CD4-positive, alpha-beta T cell treated with Interleukin-15 for 1 hour (primary cell): ENCODE results near the gene KIAA1191.
"Not testable (repeated sequence)": the region's sequence is repeated elsewhere in the genome, so short reads cannot be mapped to it uniquely, and the experiment has no call there.

Experiments
- DNase-seq: peaks from one replicate; pipeline ENCODE4 v3.0.0-alpha.2; 2020

KIAA1191 gene, protein sequence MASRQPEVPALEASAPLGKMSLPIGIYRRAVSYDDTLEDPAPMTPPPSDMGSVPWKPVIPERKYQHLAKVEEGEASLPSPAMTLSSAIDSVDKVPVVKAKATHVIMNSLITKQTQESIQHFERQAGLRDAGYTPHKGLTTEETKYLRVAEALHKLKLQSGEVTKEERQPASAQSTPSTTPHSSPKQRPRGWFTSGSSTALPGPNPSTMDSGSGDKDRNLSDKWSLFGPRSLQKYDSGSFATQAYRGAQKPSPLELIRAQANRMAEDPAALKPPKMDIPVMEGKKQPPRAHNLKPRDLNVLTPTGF

DNA sequence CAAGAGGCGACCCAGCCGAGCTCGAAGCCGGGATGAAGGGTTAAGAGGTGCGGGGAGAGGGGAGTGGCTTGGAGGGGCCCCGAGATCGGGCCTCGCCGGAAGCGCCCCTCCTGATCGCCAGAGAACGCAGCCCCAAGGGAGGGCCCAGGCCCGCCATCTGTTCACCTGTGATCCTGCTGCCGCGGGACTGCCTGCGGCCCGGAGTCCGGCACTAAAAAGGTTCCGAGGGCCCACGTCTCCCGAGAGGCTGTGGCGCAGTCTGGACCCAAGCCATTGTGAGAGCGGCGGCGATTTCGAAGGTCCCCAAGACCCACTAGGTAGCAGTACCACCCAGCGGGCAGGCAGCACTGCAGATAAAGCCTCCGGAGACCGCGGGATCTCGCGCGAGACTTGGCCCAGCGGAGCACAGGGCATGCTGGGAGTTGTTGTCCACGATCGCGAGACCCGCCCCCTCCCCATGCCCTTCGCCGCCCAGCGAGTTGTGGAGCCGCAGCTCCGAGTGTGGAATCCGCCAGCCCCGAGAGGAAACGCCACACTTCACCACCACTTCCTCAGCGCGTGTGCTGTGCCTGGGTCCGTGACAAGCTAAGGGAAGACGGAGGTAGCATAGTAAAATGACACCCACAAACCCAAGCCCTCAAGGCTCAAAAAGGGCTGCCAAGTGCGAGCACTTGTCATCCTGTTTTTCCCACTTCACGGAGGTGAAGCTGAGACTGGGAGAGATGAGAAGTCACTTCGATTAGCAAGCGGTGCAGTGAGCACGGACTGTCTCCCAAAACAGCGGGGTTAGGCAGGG, at the start of gene KIAA1191:
Gene KIAA1191, minus strand, starts transcription at position 328 of the 796 bp plus-strand sequence. CDS start 2,256 bp downstream, outside the sequence.
- DNase-seq: peak; percentile 95

DNA sequence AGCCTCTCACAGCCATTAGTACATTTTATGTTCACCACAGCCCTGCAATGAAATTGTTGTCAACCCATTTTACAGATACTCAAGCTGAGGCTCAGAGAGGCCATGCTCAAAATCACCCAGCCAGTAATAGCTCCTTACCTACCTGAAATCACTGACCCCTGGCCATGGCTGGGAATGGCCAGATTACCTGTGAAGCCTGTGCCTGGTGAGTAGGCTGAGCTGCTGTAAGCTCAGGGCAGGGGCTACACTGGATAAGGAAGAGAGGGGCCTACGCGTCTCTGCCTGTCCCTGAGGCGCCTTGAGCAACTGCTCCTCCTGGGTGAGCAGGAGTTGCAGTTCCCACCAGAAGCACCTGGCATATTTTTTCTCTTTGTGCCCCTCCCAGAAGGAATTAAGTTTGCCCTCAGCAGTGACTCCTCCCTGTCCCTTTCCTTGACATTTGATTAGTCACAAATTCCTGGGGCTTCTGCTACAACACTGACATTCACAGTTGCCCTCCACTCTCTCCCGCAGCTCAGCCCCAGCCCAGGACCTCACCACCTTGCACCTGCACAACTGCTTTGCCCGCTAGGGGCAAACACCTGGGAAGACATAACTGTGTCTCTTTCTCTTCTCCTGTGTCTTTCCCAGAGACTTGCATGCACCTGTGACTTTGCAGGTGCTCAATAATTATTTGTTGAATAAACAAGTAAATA, 49.1 kb upstream of the KIAA1191 start:
- DNase-seq: no peak

DNA sequence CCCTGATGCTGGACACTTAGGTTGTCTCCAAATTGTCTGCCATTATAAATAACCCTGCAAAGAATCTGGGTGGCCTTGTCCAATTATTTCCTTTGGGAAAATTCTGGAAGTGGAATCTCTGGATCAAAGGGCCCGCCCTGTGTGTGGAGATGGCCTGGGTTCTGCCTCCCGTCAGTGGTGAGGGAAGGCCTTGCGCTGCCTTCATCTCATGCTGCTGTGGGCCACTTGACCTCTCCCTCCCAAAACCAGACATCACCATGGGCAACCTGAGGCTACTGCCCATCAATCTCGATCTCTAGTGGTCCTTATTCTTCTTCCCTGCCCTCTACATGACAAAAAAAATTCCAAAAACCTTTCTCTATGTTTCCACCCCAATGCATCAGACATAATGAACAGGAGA, 48.2 kb upstream of the KIAA1191 start:
- DNase-seq: no peak

DNA sequence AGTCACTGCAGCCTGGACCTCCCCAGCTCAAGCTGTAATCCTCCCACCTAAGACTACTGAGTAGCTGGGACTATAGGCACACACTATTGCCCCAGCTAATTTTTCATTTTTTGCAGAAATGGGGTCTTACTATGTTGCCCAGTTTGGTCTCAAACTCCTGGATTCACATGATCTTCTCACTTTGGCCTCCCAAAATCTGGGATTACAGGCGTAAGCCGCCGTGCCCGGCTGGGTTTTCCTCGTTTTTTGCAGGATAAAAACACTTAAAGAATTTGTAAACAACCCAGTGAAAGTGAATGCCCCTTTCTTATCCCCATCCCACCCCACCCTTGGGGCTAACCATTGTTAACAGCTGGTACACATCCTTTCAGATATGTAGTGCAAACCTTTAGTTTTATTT, 47.0 kb upstream of the KIAA1191 start:
- DNase-seq: no peak

DNA sequence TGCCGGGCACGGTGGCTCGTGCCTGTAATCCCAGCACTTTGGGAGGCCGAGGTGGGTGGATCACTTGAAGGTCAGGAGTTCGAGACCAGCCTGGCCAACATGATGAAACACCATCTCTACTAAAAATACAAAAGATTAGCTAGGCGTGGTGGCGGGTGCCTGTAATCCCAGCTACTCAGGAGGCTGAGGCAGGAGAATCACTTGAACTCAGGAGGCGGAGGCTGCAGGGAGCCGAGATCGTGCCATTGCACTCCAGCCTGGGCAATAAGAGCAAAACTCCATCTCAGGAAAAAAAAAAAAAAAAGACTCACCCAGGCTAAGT, 46.6 kb upstream of the KIAA1191 start:
- not testable (repeated sequence) for DNase-seq

DNA sequence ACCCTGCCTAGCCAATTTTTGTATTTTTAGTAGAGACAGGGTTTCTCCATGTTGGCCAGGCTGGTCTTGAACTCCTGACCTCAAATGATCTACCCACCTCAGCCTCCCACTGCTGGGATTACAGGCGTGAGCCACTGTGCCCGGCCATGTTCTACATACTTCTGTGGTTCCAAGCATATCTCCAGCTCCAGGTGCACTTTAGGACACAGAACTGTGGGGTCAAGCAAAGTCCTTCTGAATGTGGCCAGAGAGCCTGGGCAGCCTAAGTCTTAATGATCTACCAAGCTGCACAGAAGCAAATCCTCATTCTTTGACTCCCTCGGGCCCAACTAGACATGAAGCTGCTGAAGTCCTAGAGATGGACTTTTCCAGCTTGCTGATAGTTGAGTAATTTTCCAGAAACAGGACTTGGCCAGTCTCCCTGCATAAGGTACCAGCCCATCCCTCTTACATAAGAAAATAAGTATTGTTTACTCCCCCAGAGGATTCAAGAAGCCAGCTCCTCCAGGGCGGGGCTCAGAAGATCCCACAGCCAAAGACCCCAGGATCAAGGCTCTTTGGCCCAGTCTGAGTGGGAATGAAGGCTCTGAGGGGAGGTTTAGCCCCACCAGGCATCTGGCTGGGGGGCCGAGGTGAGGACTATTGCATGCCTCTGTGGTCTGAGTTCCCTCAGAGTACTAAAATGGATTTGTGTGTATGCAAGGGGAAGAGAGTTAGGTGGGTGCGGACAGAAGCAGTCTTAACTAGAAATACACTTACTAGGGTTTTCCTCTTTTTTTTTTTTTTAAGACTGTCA, 46.1 kb upstream of the KIAA1191 start:
- no peak for DNase-seq

DNA sequence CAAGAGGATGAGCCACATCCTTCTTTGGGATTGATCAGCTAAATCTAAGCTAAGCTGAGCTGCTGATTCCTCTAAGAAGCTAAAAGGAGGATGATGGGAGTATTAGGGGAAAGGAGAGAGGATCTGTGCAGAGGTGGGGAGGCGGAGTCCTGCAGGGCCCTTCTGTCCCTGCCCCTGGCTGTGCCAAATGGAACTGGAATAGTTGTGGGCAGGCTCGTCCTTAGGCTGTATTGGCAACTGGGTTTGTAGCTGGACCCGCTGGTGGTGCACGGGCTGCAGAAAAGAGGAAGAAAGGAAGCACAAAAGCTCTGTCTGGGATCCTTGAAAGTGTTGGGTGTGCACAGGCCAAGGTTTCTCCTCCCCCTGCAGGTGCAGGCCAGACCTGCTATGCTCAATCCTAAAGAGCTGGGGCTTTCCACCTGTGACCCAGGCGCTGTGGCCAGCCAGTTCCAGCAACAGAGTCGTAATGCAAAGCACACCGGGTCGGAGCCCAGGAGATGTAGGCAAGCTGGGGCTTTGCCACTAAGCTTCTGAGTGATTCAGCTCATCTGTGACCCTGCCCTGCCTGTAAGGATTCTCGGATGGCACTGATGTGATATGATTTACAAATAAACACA, 45.0 kb upstream of the KIAA1191 start:
- DNase-seq: no peak

DNA sequence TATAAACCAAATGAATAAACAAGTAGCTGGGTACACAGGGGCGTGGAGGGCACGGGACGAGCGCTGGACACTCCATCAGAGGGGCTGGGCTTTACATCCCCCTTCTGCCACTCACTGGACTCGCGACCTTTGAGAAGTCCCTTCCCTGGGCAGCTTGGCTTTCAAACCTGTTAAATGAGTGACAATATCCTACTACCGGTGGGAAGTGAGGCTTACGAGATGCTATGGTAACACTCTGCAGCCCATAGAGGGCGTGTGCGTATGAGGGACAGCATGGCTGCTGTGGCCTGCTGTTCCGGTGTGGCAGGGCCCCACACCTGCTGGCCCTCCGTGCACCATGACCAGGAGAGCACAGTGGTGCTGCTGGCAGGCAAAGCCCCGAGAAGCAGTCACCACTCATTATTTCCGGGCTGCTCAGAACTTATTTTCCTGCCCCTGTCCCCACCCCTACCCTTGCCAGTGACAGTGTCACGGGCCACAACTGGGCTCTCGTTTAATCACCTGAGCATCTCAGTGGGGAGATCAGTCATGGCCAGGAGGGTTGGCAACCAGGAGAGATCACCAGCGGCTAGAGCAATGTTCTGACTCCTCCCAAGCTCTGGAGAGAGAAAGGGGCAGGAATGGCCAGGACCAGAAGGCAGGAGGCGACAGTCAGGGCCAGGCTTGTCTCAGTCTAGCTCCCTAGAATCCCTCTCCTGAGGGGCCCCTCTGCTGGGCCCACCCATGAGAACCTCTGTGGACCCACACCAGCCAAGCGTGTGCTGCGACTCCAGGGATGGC, 44.3 kb upstream of the KIAA1191 start:
- DNase-seq: no peak

DNA sequence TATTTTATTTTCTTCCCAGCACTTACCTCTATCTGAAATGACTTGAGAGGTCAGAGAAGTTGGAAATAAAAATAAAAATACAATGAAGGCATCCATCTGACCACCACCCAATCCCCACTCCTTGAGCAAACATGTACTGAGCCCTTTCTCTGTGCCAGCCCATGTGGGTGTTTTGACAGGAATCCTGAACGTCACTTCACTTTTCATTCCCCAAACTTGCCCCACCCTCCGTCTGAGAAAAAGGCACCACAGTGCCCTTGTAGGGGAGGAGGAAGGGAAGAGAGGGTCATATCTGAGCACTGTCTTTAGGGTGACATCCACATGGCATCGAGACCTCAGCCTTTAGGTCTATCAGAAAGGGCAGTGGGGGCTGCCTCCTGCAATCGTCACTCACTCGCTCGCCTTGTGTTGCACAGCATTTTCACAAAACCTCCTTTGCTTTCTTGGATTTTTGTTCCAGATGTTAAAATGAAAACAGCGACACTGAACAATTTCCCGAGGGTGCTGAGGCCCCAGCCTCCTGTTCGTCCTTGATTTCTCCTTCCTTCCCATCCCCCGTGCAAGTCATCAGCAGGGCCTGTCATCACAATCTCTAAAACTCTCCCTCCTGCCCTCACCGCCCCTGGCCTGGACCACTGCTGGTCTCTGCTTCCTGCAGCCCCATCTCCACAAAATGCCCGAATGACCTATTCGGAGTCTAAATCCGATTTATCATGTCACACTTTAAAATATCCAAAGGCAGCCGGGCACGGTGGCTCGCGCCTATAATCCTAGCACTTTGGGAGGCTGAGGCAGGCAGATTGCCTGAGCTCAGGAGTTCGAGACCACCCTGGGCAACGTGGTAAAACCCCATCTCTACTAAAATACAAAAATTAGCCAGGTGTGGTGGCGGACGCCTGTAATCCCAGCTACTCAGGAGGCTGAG, 40.0 kb upstream of the KIAA1191 start:
- no peak for DNase-seq

DNA sequence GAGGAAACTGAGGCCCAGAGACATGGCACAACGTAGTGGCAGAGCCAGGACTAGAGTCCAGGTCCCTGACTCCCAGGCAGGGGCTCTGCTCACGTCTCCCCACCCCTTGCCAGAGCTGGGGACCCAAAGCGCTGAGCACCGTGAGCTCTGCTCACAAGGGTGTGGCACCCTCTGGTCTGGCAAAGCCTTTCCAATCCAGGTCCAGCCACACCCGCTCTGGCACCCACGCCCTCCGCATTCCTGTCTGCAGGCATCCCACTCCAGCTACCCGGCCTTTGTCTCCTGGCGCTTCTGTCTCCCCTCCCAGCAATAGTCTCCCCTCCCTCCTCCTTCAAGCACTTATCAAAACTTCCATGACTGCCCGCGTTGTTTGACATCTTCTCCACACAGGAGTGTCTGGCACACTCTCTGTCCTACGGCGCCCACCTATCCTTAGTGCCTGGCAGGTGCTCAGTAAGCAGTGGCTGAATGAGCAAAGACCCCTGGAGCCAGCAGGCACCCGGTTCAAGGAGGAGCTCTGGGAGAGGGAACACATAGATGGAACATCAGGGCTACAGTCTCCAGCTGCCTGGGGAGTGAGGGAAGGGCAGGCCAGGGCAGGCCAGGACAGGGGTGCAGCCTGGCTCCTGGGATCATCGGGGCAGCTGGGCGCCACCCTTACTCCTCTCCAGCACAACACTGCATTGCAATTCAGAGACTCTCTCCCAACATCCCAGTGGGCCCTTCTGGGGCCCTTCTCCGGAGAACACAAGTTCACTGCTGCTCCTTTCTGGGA, 39.0 kb upstream of the KIAA1191 start:
- no peak for DNase-seq

DNA sequence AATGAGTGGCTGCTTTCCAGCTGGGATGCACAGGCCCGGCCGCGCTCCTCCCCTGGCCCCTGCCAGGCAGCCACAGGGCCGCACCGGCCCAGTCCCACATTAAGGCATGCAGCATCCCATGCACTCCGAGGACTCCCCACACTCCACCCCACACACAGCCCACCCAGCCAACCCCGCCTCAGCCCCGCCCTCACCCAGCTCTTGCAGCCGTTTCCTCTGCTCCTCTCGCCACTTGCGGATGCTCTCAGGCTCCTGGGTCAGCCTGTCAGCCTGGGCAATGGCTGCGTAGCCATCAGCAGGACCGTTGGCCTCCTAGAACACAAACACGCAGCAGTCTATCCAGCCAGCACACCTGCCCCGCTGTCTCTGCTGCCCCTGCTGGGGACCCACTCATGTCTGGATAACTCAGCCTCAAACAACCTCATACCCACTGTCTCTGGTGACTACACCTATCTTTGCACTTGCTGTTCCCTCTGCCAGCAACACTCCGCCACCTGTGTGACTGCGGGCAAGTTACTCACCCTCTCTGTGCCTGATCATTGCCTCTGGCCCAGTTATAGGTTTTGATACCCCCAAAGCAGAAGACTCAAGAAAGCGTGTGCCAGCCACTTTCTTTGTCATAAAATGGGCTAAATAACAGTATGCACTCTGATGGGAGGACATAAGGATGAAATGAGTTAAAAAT, 36.3 kb upstream of the KIAA1191 start:
- no peak for DNase-seq

DNA sequence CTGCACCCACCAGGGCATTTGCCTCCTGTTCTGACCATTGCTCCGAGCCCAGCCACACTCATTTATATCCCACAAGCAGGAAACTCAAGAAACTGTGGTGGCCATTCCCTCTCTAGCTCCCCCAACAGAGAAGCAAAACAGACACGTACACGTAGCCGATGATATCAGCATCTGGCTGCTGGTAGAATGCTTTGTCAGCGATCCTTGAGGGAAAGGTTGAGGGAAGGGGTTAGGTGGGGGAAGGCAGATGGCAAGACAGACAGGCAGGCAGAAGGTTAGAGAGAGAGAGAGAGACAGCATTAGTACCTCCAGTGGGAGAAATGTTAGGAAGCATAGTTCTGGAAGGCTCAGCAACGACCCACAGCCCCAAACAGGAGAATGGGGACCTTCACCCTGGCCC, 34.8 kb upstream of the KIAA1191 start:
- no peak for DNase-seq

DNA sequence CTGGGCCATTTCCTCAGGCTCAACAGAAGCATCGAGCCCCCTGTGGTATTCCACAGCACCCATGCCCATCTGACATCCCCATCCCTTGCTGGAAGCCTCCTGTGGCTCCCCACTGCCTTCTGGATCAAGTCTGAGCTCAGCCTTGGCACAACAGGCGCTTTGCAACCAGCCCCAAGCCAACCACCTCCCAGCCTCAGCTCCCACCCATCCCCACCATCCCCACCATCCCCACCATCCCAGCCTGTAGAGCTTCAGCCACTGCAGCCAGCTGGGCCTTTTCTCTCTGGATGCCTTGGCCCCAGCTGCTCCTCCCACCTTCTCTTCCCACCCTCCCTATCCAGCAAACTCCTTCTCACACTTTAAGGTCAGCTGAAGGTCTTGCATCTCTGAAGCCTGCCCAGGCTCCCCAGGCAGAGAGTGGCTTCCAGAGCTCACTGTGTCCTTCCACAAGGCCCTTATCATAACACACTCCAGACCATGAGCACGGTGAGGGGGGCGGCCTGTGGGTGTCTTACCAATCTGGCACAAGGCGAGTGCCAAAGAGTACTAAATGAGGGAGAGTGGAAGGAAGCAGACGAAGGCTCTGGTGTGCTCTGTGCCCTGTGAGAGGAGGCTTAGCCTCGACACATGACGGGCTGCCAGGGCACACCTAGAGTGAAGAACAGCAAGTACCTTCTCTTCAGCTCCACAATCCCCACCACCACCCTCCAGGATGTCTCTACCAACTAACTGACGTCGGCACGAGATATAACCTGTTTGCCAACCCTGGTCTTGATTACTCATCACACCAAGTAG, 33.5 kb upstream of the KIAA1191 start:
- DNase-seq: no peak

DNA sequence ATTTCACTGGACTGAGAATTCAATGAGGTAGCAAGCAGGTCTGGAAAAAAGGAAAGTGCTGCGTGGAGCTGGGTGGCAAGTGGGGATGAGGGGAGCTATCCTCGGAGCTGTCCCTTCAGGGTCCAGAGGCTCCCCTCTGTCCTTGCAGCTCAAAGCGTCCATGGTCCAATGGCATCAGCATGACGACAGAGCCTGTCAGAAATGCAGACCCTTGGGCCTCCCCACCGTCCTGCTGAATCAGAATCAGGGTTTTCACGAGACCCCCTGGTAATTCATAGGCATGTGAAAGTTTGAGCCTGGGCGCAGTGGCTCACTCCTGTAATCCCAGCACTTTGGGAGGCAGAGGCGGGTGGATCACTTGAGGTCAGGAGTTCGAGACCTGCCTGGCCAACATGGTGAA, 32.5 kb upstream of the KIAA1191 start:
- DNase-seq: no peak

DNA sequence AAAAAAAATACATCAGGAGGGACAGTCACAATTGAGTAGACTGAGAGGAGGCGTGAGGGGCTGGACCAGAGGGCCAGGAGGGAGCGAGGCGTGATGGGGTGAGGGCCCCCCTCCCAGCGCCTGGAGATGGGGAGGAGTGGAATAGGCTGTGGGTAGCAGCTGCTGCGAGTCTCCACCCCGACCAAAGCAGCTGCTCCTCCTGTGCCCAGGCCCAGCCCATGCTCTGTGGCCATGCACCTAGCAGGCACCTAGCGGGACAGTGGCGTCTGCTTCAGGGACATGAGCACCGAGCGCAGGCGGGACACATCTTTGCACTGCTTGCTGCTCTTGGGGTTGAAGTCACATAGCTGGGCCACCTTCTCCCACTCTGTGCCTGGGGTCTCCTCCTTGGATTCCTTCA, 31.0 kb upstream of the KIAA1191 start:
- no peak for DNase-seq

DNA sequence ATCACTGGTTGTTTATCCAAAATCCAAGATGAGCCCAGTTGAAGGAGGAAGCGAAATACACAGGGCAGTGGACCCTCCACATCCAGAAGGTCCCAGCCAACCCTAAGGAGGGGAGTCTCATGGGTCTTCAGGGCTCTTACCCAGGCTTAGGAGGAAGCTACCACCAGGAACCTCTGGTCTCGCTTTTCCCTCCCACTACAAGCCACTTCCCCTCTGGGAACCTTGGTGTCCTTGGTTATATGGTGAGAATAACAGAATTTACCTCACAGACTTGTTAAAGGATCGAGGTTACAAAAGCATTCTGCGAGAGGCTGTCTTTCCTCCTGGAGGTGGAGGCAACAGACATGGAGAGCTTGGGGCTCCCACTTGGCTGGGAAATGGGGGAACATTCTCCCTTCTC, 30.4 kb upstream of the KIAA1191 start:
- DNase-seq: no peak

DNA sequence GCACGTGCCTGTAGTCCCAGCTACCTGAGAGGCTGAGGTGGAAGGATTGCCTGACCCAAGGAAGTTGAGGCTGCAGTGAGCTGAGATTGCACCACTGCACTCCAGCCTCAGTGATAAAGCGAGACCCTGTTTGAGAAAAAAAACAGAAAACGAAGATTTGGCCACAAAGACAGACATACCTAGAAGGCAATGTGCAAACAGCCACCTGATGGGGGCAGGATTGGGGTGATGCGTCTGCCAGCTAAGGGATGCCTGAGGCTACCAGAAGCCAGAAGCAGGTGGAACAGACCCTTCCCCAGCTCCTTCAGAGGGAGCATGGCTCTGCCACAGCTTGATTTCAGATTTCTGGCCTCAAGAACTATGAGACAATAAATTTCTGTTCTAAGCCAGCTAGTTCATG, 29.9 kb upstream of the KIAA1191 start:
- no peak for DNase-seq
